Stimulated activated CD4-positive, alpha-beta T cell treated with anti-CD3 and anti-CD28 coated beads, Interleukin-1b, Interleukin-23, amount 100 ng/mL, for 24 hours (primary cell): ENCODE measurements around the gene ENPP7.

Experiments used
- DNase-seq, 4 experiments: peaks; one replicate each; pipeline ENCODE4 v3.0.0-alpha.2; 2020; ENCODE audit warnings: low read depth in 4 of 4, low spot score in 1 of 4

Gene ENPP7

GRCh38 chr17:79776376-79777119 is 45.8 kb downstream of the ENPP7 start:
- DNase-seq, result no peak

- DNase-seq, result no peak
These were observed 46.6 kb downstream of the ENPP7 start for GRCh38 chr17:79777120-79777893.

GRCh38 chr17:79777894-79778503 is 47.3 kb downstream of the ENPP7 start, which contains the start of gene CBX2:
TSS of gene CBX2 (plus strand) at chr17:79778148. CDS start at chr17:79778236, 88 bp downstream.
- peak; percentile 53 to 79 (median 72) for DNase-seq

- DNase-seq, result no peak
These were observed 47.9 kb downstream of the ENPP7 start for GRCh38 chr17:79778504-79779083.

GRCh38 chr17:79779084-79779529 is 48.4 kb downstream of the ENPP7 start:
- no peak for DNase-seq

GRCh38 chr17:79779661-79780365 is 49.1 kb downstream of the ENPP7 start:
- no peak for DNase-seq

GRCh38 chr17:79781012-79781650 is 50.4 kb downstream of the ENPP7 start:
- DNase-seq, result no peak

GRCh38 chr17:79781736-79782575 is 51.2 kb downstream of the ENPP7 start:
- DNase-seq, result no peak

GRCh38 chr17:79783891-79784290 is 53.1 kb downstream of the ENPP7 start:
- DNase-seq, result no peak

GRCh38 chr17:79784353-79785016 is 53.7 kb downstream of the ENPP7 start:
- no peak for DNase-seq

- DNase-seq, result no peak
These were observed 54.5 kb downstream of the ENPP7 start for GRCh38 chr17:79785017-79785899.

- DNase-seq, result no peak
These were observed 55.4 kb downstream of the ENPP7 start for GRCh38 chr17:79785900-79786810.

- DNase-seq, result no peak
These were observed 56.3 kb downstream of the ENPP7 start for GRCh38 chr17:79786930-79787643.

GRCh38 chr17:79788455-79788854 is 57.7 kb downstream of the ENPP7 start:
- no peak for DNase-seq

GRCh38 chr17:79788989-79789942 is 58.5 kb downstream of the ENPP7 start:
- no peak for DNase-seq
